SK-N-SH treated with all-trans-retinoic acid at 6 μM for 48 hours (cell line): ENCODE measurements around the gene ATP6V0D1.

Source experiments
- ATAC-seq: fragments of 200-7000 bp; cut with Tn5 transposase; 3 replicates; pipeline ENCODE4 v1.9.1; 2020; ENCODE audit warnings: mild to moderate bottlenecking, moderate library complexity
- ARNTL ChIP-seq: fragments of 450-650 bp; formaldehyde crosslinking; IDR thresholded peaks from 2 replicates; pipeline ENCODE4 v1.5.0; 2020; ENCODE audit warnings: low read depth, mild to moderate bottlenecking, moderate library complexity, borderline replicate concordance
- BACH2 ChIP-seq: fragments of 250-450 bp; sonication (Bioruptor Pico); IDR thresholded peaks from 2 replicates; pipeline ENCODE4 v1.9.0; 2021; ENCODE audit warnings: mild to moderate bottlenecking, borderline replicate concordance
- CSDC2 ChIP-seq: fragments of 250-450 bp; sonication (Bioruptor Pico); IDR thresholded peaks from 2 replicates; pipeline ENCODE4 v1.5.0; 2020; ENCODE audit warnings: mild to moderate bottlenecking, moderate library complexity
- ESRRG ChIP-seq: fragments of 250-450 bp; sonication (Bioruptor Pico); IDR thresholded peaks from 2 replicates; pipeline ENCODE4 v1.6.1; 2021; ENCODE audit warnings: mild to moderate bottlenecking
- GLIS3 ChIP-seq: fragments of 250-450 bp; sonication (Bioruptor Pico); IDR thresholded peaks from 2 replicates; pipeline ENCODE4 v1.5.0; 2020; ENCODE audit warnings: mild to moderate bottlenecking, moderate library complexity
- ISL1 ChIP-seq: fragments of 250-450 bp; sonication (Bioruptor Pico); IDR thresholded peaks from 2 replicates; pipeline ENCODE4 v2.1.2; 2022; ENCODE audit warnings: mild to moderate bottlenecking, moderate library complexity
- PPARA ChIP-seq: fragments of 250-450 bp; sonication (Bioruptor Pico); IDR thresholded peaks from 2 replicates; pipeline ENCODE4 v1.5.0; 2020; ENCODE audit warnings: mild to moderate bottlenecking, borderline replicate concordance
- RARB ChIP-seq: fragments of 250-450 bp; sonication (Bioruptor Pico); IDR thresholded peaks from 2 replicates; pipeline ENCODE4 v1.8.0; 2021; ENCODE audit warnings: mild to moderate bottlenecking, moderate library complexity
- SNAI2 ChIP-seq: fragments of 250-450 bp; sonication (Bioruptor Pico); IDR thresholded peaks from 2 replicates; pipeline ENCODE4 v1.5.0; 2020; ENCODE audit warnings: mild to moderate bottlenecking, moderate library complexity
- TCF4 ChIP-seq: fragments of 250-450 bp; sonication (Bioruptor Pico); IDR thresholded peaks from 2 replicates; pipeline ENCODE4 v1.8.0; 2021; ENCODE audit warnings: mild to moderate bottlenecking, moderate library complexity, borderline replicate concordance
- TOX ChIP-seq: fragments of 250-450 bp; sonication (Bioruptor Pico); IDR thresholded peaks from 2 replicates; pipeline ENCODE4 v1.8.0; 2021; ENCODE audit warnings: mild to moderate bottlenecking, moderate library complexity, borderline replicate concordance
- ZC3H10 ChIP-seq: fragments of 250-450 bp; sonication (Bioruptor Pico); IDR thresholded peaks from 2 replicates; pipeline ENCODE4 v1.5.1; 2021; ENCODE audit warnings: mild to moderate bottlenecking, moderate library complexity
- ZFP3 ChIP-seq: fragments of 250-450 bp; sonication (Bioruptor Pico); IDR thresholded peaks from 2 replicates; pipeline ENCODE4 v1.5.0; 2020; ENCODE audit warnings: mild to moderate bottlenecking, moderate library complexity
- ZFP30 ChIP-seq: fragments of 450-650 bp; formaldehyde crosslinking; IDR thresholded peaks from 2 replicates; pipeline ENCODE4 v1.5.0; 2022; ENCODE audit warnings: mild to moderate bottlenecking, moderate library complexity
- ZNF565 ChIP-seq: fragments of 450-650 bp; formaldehyde crosslinking; conservative IDR thresholded peaks from 2 replicates; pipeline ENCODE4 v1.5.0; 2020; ENCODE audit warnings: low read depth, mild to moderate bottlenecking, moderate library complexity
- ZNF70 ChIP-seq: fragments of 450-650 bp; formaldehyde crosslinking; IDR thresholded peaks from 2 replicates; pipeline ENCODE4 v1.5.0; 2020; ENCODE audit warnings: mild to moderate bottlenecking, moderate library complexity
- ZNF8 ChIP-seq: fragments of 450-650 bp; formaldehyde crosslinking; IDR thresholded peaks from 2 replicates; pipeline ENCODE4 v1.5.0; 2020; ENCODE audit warnings: mild to moderate bottlenecking, moderate library complexity
- TF ChIP-seq, protein P1 (sequence below): fragments of 250-450 bp; sonication (Bioruptor Pico); IDR thresholded peaks from 2 replicates; pipeline ENCODE4 v1.8.0; 2020; ENCODE audit warnings: mild to moderate bottlenecking, moderate library complexity, borderline replicate concordance
- TF ChIP-seq, protein P2 (sequence below): fragments of 250-450 bp; sonication (Bioruptor Pico); IDR thresholded peaks from 2 replicates; pipeline ENCODE4 v1.5.0; 2020; ENCODE audit warnings: mild to moderate bottlenecking, moderate library complexity
- TF ChIP-seq, protein P3 (sequence below): fragments of 250-450 bp; sonication (Bioruptor Pico); IDR thresholded peaks from 2 replicates; pipeline ENCODE4 v1.5.1; 2021; ENCODE audit warnings: mild to moderate bottlenecking, moderate library complexity
- TF ChIP-seq, protein P4 (sequence below): fragments of 250-450 bp; sonication (Bioruptor Pico); IDR thresholded peaks from 2 replicates; pipeline ENCODE4 v1.5.1; 2020; ENCODE audit warnings: low read depth, mild to moderate bottlenecking, moderate library complexity
- TF ChIP-seq, protein P5 (sequence below): fragments of 250-450 bp; sonication (Bioruptor Pico); IDR thresholded peaks from 2 replicates; pipeline ENCODE4 v1.8.0; 2021; ENCODE audit warnings: low read depth, mild to moderate bottlenecking, moderate library complexity, borderline replicate concordance

Gene ATP6V0D1

DNA sequence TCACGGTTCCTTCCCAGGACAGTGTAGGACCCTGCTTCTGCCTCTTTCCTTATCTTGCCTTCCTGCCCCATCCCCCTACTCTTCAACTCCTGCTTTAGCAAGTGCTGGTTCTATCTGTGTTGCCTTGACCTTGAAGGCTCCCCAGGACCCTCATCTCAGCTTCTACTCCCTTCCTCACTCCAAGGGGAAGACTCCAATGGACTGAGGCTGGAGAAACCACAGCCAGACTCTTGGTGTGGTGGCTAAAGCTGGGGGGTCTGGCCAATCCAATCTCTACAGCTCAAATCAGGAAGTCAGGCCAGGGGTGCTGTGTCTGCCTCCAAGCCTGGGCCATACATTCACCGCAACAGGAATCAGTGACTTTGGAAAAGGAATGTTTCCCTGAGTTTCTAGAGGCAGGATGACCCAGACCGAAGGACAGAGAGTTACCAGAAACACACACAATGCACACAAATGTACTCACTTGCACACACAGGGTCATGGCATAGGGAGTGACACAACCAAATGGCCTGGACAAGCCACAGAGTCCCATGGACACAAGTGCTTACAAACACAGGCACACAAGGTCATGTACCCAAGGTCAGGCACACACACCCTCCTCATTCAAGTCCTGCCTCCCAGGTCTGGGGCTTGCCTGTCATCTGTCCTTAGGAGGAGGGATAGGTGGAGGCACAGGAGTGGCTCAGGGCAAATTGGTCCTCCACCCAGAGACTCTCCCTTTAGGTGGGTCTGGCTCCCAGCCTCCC lies 51.7 kb downstream of the ATP6V0D1 start (continued):
- TF ChIP-seq, protein P1, sequence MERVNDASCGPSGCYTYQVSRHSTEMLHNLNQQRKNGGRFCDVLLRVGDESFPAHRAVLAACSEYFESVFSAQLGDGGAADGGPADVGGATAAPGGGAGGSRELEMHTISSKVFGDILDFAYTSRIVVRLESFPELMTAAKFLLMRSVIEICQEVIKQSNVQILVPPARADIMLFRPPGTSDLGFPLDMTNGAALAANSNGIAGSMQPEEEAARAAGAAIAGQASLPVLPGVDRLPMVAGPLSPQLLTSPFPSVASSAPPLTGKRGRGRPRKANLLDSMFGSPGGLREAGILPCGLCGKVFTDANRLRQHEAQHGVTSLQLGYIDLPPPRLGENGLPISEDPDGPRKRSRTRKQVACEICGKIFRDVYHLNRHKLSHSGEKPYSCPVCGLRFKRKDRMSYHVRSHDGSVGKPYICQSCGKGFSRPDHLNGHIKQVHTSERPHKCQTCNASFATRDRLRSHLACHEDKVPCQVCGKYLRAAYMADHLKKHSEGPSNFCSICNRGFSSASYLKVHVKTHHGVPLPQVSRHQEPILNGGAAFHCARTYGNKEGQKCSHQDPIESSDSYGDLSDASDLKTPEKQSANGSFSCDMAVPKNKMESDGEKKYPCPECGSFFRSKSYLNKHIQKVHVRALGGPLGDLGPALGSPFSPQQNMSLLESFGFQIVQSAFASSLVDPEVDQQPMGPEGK (CRISPR knock-in tag): no peak

DNA sequence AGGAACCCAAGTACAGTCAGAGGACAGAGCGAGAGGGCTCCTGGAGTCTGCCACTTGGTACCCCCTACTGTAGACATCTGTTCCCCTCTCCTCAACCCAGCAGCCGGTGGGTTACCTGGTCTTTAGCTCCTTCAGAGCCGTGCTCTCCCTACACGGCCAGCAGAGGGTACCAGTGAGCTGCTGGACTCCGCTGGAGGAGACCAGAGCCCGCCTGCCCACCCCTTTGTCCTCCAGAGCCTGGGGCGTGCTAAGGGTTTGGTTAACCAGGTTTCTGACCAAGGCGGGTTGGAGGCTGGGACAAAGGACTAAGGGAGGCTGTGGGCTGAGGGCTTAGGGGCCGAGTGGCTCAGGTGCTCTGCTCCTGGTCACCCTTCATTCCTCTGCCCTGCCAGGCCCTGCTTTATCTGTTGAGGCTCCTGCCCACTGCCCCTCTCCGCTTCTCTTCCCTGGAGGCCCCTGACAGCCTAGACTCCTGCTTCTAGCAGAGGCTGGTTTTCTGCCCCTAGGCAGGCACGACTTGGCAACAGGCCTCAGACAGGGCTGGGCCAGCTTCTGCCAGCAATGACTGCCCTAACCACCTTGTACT lies 52.7 kb downstream of the ATP6V0D1 start:
- TF ChIP-seq ZNF8 (CRISPR knock-in tag): no peak
- no peak for TF ChIP-seq ZNF70 (CRISPR knock-in tag)
- TF ChIP-seq, protein P2, sequence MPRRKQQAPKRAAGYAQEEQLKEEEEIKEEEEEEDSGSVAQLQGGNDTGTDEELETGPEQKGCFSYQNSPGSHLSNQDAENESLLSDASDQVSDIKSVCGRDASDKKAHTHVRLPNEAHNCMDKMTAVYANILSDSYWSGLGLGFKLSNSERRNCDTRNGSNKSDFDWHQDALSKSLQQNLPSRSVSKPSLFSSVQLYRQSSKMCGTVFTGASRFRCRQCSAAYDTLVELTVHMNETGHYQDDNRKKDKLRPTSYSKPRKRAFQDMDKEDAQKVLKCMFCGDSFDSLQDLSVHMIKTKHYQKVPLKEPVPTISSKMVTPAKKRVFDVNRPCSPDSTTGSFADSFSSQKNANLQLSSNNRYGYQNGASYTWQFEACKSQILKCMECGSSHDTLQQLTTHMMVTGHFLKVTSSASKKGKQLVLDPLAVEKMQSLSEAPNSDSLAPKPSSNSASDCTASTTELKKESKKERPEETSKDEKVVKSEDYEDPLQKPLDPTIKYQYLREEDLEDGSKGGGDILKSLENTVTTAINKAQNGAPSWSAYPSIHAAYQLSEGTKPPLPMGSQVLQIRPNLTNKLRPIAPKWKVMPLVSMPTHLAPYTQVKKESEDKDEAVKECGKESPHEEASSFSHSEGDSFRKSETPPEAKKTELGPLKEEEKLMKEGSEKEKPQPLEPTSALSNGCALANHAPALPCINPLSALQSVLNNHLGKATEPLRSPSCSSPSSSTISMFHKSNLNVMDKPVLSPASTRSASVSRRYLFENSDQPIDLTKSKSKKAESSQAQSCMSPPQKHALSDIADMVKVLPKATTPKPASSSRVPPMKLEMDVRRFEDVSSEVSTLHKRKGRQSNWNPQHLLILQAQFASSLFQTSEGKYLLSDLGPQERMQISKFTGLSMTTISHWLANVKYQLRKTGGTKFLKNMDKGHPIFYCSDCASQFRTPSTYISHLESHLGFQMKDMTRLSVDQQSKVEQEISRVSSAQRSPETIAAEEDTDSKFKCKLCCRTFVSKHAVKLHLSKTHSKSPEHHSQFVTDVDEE (CRISPR knock-in tag): no peak
- TF ChIP-seq, all 23 proteins: peak for 0
- peak; percentile 79 for ATAC-seq

DNA sequence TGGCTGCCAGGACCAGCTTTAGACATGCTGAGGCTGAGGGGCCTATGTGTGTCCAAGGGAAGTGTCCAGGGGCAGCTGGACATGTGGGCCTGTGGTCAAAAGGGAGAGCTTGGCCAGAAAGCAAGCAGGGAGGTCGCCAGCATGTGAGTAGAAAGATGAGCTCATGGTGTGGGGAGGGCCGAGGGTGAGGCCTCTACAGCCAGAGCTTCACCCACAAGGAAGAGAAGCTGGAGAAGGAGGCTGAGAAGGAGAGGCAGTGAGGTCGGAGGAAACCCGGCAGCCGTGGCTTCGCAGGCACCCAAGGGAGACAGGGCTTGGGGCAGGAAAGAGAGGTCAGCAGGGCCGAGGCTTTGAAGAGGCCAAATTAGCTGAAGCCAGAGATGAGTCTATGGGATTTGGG lies 54.0 kb downstream of the ATP6V0D1 start:
- no peak for TF ChIP-seq ISL1 (CRISPR knock-in tag)
- TF ChIP-seq RARB (CRISPR knock-in tag): no peak

DNA sequence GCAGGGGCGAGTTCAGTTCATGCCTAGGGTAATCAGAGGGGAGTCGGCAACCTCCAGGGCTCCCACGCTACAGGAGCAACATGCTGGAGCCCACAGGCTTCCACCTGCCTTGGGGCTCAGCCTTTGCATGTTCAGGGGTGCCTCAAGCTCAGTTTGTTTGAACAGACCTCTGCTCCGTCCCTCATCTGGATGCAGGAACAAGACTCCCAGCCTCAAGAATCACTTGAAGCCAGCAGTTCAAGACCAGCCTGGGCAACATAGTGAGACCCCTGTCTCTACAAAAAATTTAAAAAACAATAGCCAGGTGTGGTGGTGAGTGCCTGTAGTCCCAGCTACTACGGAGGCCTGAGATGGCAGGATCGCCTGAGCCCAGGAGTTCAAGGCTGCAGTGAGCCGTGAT lies 54.9 kb downstream of the ATP6V0D1 start:
- TF ChIP-seq TCF4 (no peak), ZNF565 (CRISPR knock-in tag) (no peak), CSDC2 (no peak), ESRRG (CRISPR knock-in tag) (no peak), RARB (CRISPR knock-in tag) (no peak), ARNTL (CRISPR knock-in tag) (no peak), ZC3H10 (CRISPR knock-in tag) (no peak), ISL1 (CRISPR knock-in tag) (no peak), ZFP30 (CRISPR knock-in tag) (no peak), TOX (CRISPR knock-in tag) (no peak), PPARA (no peak), ZNF70 (CRISPR knock-in tag) (no peak), SNAI2 (CRISPR knock-in tag) (no peak), GLIS3 (CRISPR knock-in tag) (no peak), ZFP3 (CRISPR knock-in tag) (no peak), BACH2 (CRISPR knock-in tag) (no peak)
- TF ChIP-seq, protein P1 (CRISPR knock-in tag): no peak
- TF ChIP-seq, protein P3, sequence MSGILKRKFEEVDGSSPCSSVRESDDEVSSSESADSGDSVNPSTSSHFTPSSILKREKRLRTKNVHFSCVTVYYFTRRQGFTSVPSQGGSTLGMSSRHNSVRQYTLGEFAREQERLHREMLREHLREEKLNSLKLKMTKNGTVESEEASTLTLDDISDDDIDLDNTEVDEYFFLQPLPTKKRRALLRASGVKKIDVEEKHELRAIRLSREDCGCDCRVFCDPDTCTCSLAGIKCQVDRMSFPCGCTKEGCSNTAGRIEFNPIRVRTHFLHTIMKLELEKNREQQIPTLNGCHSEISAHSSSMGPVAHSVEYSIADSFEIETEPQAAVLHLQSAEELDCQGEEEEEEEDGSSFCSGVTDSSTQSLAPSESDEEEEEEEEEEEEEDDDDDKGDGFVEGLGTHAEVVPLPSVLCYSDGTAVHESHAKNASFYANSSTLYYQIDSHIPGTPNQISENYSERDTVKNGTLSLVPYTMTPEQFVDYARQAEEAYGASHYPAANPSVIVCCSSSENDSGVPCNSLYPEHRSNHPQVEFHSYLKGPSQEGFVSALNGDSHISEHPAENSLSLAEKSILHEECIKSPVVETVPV (CRISPR knock-in tag): no peak
- TF ChIP-seq, protein P4, sequence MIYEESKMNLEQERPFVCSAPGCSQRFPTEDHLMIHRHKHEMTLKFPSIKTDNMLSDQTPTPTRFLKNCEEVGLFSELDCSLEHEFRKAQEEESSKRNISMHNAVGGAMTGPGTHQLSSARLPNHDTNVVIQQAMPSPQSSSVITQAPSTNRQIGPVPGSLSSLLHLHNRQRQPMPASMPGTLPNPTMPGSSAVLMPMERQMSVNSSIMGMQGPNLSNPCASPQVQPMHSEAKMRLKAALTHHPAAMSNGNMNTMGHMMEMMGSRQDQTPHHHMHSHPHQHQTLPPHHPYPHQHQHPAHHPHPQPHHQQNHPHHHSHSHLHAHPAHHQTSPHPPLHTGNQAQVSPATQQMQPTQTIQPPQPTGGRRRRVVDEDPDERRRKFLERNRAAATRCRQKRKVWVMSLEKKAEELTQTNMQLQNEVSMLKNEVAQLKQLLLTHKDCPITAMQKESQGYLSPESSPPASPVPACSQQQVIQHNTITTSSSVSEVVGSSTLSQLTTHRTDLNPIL: no peak
- TF ChIP-seq, protein P5, sequence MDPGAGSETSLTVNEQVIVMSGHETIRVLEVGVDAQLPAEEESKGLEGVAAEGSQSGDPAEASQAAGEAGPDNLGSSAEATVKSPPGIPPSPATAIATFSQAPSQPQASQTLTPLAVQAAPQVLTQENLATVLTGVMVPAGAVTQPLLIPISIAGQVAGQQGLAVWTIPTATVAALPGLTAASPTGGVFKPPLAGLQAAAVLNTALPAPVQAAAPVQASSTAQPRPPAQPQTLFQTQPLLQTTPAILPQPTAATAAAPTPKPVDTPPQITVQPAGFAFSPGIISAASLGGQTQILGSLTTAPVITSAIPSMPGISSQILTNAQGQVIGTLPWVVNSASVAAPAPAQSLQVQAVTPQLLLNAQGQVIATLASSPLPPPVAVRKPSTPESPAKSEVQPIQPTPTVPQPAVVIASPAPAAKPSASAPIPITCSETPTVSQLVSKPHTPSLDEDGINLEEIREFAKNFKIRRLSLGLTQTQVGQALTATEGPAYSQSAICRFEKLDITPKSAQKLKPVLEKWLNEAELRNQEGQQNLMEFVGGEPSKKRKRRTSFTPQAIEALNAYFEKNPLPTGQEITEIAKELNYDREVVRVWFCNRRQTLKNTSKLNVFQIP (CRISPR knock-in tag): no peak
- no peak for ATAC-seq

More for the DNA sequence above, 54.0 kb downstream of the ATP6V0D1 start:
- ATAC-seq: no peak
